Measurements from ENCODE around the gene PRKCE. TPM values are rescaled to one million over a fixed set of nuclear protein-coding genes. Genes with fewer than 3 reads are reported as not detected.

PRKCE gene
- total and polyA plus RNA-seq, 2 of the 8 experiments (the other 6 are each of a cell fraction or from before 2014, with no cell fraction given): 0.54 to 2.1 TPM

DNA sequence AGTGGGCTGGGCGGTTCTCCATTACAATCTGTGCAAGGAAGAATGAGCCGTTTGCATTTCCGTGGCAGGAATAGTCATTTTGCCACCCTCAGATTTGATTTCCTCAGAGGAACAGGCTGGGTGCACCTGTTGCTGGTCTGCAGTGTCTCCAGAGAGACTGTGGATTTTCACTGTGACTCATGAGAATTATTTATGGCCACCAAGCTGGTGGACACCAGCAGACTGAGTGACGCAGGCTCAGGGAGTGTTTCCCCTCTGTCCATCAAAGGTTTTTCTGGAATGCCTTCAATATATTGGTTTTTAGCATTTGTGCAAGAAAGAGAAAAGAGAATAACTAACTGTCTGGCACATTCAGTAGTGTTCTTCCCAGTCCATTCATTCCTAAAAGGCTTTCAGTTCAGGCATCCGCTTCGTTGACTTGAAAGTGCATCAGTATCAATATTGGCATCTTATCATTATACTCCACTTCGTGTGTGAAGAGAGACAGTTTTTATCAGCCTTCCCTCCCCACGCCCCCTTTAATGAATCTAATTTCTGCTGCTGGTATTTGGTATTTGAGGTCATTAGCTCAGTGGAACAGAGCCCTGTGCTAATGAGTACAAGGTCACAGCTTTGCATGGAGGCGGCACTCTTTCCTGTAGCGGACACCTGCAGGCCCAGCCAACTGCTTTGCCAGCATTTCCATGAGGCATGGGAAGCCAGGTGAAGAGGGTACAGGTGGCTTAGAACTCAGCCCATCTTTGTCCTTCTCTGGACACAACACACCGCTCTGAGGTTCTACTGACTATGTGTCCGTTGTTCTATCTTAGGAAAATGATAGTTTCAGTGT, 39.9 kb downstream of the PRKCE start (continued):
- no peak for TF ChIP-seq PHF8 (conservative IDR thresholded peaks at IDR 0.05; ENCODE audit: low read depth, low read length)
- TF ChIP-seq, protein P1, sequence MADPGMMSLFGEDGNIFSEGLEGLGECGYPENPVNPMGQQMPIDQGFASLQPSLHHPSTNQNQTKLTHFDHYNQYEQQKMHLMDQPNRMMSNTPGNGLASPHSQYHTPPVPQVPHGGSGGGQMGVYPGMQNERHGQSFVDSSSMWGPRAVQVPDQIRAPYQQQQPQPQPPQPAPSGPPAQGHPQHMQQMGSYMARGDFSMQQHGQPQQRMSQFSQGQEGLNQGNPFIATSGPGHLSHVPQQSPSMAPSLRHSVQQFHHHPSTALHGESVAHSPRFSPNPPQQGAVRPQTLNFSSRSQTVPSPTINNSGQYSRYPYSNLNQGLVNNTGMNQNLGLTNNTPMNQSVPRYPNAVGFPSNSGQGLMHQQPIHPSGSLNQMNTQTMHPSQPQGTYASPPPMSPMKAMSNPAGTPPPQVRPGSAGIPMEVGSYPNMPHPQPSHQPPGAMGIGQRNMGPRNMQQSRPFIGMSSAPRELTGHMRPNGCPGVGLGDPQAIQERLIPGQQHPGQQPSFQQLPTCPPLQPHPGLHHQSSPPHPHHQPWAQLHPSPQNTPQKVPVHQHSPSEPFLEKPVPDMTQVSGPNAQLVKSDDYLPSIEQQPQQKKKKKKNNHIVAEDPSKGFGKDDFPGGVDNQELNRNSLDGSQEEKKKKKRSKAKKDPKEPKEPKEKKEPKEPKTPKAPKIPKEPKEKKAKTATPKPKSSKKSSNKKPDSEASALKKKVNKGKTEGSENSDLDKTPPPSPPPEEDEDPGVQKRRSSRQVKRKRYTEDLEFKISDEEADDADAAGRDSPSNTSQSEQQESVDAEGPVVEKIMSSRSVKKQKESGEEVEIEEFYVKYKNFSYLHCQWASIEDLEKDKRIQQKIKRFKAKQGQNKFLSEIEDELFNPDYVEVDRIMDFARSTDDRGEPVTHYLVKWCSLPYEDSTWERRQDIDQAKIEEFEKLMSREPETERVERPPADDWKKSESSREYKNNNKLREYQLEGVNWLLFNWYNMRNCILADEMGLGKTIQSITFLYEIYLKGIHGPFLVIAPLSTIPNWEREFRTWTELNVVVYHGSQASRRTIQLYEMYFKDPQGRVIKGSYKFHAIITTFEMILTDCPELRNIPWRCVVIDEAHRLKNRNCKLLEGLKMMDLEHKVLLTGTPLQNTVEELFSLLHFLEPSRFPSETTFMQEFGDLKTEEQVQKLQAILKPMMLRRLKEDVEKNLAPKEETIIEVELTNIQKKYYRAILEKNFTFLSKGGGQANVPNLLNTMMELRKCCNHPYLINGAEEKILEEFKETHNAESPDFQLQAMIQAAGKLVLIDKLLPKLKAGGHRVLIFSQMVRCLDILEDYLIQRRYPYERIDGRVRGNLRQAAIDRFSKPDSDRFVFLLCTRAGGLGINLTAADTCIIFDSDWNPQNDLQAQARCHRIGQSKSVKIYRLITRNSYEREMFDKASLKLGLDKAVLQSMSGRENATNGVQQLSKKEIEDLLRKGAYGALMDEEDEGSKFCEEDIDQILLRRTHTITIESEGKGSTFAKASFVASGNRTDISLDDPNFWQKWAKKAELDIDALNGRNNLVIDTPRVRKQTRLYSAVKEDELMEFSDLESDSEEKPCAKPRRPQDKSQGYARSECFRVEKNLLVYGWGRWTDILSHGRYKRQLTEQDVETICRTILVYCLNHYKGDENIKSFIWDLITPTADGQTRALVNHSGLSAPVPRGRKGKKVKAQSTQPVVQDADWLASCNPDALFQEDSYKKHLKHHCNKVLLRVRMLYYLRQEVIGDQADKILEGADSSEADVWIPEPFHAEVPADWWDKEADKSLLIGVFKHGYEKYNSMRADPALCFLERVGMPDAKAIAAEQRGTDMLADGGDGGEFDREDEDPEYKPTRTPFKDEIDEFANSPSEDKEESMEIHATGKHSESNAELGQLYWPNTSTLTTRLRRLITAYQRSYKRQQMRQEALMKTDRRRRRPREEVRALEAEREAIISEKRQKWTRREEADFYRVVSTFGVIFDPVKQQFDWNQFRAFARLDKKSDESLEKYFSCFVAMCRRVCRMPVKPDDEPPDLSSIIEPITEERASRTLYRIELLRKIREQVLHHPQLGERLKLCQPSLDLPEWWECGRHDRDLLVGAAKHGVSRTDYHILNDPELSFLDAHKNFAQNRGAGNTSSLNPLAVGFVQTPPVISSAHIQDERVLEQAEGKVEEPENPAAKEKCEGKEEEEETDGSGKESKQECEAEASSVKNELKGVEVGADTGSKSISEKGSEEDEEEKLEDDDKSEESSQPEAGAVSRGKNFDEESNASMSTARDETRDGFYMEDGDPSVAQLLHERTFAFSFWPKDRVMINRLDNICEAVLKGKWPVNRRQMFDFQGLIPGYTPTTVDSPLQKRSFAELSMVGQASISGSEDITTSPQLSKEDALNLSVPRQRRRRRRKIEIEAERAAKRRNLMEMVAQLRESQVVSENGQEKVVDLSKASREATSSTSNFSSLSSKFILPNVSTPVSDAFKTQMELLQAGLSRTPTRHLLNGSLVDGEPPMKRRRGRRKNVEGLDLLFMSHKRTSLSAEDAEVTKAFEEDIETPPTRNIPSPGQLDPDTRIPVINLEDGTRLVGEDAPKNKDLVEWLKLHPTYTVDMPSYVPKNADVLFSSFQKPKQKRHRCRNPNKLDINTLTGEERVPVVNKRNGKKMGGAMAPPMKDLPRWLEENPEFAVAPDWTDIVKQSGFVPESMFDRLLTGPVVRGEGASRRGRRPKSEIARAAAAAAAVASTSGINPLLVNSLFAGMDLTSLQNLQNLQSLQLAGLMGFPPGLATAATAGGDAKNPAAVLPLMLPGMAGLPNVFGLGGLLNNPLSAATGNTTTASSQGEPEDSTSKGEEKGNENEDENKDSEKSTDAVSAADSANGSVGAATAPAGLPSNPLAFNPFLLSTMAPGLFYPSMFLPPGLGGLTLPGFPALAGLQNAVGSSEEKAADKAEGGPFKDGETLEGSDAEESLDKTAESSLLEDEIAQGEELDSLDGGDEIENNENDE (IDR thresholded peaks at IDR 0.05; ENCODE audit: insufficient replicate concordance, low read length): no peak
- TF ChIP-seq, protein P2, sequence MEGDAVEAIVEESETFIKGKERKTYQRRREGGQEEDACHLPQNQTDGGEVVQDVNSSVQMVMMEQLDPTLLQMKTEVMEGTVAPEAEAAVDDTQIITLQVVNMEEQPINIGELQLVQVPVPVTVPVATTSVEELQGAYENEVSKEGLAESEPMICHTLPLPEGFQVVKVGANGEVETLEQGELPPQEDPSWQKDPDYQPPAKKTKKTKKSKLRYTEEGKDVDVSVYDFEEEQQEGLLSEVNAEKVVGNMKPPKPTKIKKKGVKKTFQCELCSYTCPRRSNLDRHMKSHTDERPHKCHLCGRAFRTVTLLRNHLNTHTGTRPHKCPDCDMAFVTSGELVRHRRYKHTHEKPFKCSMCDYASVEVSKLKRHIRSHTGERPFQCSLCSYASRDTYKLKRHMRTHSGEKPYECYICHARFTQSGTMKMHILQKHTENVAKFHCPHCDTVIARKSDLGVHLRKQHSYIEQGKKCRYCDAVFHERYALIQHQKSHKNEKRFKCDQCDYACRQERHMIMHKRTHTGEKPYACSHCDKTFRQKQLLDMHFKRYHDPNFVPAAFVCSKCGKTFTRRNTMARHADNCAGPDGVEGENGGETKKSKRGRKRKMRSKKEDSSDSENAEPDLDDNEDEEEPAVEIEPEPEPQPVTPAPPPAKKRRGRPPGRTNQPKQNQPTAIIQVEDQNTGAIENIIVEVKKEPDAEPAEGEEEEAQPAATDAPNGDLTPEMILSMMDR (IDR thresholded peaks at IDR 0.05; ENCODE audit: control extremely low read depth in 1 of 3, insufficient read depth in 1 of 3, low read depth in 1 of 3, low read length in 3 of 3): no peak
- no peak for TF ChIP-seq CTBP2 (IDR thresholded peaks at IDR 0.05; ENCODE audit: borderline replicate concordance, insufficient read depth, insufficient read length, low read length)
- no peak for TF ChIP-seq RNF2 (IDR thresholded peaks at IDR 0.05; ENCODE audit: borderline replicate concordance, low read depth, low read length, missing control alignments, poor library complexity, severe bottlenecking)
- no peak for TF ChIP-seq POLR2AphosphoS5 (IDR thresholded peaks at IDR 0.05; ENCODE audit: low read depth, low read length)
